Raji (cell line): ENCODE measurements around the gene LDHB.

Experiments
- POLR2A ChIP-seq: IDR thresholded peaks from 2 replicates; pipeline ENCODE4 v1.6.1; 2011; ENCODE audit warnings: low read depth, low read length, control low read depth; ENCODE audit not compliant: insufficient read depth

LDHB gene

DNA sequence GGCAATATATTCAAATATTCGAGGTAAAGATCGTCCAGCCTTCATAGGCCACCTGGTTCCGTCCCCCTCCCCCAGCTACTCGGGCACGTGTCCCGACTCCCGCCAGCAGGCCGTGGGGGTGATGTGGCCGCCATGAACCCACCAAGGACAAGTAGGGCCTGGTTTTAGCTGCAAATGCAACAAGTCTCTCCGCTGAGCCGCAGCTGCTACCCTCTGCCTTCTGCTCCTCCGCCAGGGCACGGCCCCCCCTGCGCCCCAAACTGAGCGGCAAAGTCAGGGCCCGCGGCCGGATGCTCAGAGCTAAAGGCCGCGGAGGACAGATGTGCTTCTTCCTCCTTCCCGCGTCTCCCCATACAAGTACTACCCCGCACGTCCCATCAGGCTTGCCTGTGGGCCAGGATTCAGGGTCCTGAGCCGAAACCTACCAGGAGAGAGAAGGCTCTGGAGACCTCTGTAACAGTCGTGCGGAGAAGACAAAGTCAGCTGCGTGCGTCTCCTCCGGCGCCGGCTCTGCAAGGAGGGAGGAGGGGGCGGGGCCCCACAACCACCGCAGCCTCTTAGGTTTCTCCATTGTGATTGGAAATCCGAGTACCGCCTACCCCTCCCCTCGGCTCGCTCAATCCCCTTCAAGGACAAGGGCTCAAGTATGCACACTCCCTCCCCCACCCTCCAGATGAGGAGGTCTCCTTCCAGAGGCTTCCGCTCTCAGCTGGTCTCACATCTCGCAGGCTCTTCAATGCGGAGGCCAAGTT, at the start of gene LDHB:
TSS of gene LDHB (minus strand) at position 517 of the 752 bp plus-strand sequence. CDS start 3,171 bp downstream, outside the sequence.
- TF ChIP-seq POLR2A = peak; percentile 97

DNA sequence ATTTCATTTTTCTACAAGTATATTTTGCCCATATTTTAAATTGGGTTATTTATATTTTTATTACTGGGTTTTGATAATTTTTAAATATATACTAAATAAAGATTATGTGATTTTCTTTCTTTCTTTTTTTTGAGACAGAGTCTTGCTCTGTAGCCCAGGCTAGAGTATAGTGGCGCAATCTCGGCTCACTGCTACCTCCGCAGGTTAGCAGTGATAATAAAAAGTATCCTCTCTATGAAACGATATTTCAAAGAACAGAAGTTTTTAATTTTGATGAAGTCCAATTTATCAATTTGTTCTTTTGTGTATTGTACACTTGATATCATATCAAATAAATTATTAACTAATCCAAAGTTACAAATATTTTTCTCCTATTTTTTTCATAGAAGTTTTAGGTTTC, 47.2 kb upstream of the LDHB start:
- TF ChIP-seq POLR2A = no peak

DNA sequence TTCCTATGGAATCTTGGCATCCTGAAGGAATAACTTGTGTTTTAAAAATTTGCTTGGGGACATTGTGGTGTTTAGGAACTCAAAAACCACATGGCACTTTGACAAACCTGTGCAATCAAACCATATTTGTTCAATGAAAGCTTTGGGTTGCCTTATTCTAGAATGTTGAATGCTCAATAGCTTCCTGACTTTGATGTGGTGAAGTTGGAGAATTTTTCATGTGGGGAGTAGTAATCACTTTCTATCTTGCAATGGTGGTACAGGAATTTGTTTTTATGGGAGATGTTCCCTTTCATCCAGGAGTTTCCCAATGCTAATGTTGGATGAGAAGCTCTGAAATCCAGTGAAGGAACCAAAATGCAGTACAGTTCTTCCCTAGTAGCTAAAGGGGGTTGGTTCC, 42.2 kb upstream of the LDHB start:
- TF ChIP-seq POLR2A = no peak

DNA sequence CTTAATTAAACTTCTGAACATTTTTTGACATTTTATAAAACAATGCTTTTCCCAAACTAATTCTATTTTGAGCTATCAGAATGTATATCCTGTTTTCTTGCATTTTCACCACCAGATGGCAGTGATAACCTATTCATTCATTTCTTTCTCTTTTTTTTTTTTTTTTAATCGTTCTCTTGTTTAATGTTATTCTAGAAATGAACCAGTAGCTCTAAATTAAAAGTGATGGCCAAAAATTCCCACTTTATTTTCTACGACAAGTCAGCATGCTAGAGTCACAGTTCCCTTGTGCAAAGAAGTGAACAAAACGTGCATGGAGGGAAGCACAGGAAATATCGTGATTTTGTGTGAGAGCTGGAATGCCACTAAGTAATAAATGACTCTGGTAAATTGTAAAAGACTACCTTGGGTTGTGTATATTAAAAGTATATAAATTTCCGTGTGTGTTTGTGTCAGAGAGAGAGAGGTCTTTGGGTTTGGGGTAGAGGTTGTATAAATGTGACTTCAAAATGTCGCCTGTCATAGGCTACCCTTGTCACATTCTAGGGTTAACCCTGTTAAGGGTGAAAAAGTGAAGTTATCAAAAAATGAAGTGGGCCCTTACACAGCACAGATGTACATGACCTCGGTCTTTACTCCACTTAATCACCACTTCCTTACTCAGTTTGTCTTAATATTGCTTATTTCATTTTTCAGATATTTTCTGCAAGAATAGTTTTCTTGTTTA, 40.4 kb upstream of the LDHB start:
- no peak for TF ChIP-seq POLR2A

DNA sequence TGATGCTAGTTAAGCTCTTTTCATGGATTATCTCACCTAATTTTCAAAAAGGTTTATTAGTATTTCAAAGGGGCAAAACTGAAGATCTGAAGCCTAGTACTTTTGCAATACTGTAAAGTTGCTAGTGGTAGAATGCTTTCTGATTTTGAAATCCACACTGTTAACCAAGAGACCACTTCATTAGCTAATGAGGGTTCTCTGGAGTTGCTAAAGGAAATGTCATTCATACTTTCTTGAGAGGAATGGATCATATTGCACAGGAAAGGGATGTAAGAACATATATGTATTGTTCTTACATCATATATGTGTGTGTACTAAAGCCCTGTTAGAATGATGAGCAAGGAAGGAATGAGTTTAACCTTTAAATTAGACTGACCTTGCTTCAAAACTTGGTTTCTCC, 39.0 kb upstream of the LDHB start:
- no peak for TF ChIP-seq POLR2A

DNA sequence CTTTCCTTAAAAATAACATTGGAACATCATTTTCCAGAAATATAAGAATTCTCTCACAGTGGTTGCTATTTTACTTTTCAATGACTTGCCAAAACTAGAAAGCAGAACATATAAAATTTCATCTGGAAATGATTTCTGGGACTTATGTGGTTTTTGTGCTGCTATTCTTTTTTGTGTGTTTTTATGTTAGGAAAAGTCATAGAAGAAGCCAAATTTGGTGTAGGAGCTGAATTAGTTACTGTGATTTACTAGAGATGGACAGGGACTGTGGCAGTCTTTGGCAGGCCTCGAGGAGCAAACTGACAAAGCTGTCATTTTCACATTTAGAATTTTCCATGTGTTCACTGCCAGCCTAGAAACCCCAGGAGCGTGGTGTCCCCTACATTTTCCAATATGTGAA, 38.3 kb upstream of the LDHB start:
- TF ChIP-seq POLR2A = no peak

DNA sequence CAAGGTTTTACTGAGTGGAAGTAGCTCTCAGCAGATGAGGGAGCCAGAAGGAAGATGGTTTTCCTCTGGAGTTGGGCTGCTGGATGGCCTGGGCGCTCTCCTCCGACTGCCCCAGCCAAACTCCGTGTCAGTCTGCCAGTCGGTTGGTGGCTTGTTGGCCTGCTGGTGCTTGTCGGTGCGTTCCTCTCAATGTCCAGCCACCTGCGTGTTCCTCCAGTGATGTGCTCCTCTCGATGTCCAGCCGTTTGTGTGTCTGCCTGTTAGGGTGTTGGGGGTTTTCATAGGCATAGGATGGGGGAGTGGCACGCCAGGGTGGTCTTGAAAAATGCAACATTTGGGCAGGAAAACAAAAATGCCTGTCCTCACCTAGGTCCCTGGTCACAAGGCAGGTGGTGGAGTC, 37.0 kb upstream of the LDHB start:
- TF ChIP-seq POLR2A = no peak

DNA sequence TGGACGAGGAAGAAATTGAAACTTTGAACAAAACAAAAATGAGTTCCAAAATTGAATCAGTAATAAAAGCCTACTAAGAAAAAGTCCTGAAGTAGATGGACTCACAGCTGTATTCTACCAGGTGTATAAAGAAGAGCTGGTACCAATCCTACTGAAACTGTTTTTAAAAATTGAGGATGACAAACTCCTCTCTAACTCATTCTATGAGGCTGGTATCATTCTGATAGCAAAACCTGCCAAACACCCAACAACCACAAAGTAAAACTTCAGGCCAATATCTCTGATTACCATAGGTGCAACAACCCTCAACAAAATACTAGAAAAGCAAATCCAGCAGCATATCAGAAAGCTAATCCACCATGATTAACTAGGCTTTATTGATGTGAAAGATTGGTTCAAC, 33.9 kb upstream of the LDHB start:
- no peak for TF ChIP-seq POLR2A

DNA sequence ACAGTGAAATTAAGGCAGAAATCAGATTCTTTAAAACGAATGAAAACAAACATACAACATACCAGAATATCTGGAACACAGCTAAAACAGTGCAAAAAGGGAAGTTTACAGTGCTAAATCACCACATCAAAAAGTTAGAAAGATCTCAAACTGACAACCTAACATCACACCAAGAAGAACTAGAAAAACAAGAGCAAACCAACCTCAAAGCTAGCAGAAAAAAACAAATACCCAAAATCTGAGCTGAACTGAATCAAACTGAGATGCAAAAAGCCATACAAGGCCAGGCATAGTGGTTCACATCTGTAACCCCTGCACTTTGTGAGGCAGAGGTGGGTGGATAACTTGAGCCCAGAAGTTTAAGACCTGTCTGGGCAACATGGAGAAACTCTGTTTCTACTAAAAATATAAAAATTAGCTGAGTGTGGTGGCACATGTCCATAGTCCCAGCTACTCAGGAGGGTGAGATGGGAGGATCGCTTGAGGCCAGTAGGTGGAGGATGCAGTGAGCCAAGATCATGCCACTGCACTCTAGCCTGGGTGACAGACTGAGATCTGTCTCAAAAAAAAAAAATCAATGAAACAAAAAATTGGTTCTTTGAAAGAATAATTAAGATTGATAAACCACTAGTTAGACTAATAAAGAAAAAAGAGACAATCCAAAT, 33.2 kb upstream of the LDHB start:
- no peak for TF ChIP-seq POLR2A

DNA sequence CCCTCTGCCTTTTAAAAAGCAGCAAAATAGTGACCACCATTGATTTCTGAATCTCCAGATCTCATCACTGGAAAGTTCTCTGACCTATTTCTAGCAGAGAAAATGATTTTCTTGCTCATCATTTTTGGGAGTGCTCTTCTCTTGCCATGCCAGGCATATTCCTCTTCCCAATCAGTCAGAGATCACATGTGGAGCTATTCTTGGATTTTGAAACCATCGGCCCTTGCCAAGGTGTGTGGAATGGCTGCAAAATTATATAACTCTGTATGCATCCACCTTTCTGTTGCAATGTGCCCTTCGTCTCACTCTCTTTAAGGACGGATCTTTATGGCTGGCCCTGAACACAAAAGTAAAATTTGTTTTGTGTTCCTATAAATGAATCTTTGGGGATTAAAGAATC, 25.5 kb upstream of the LDHB start:
- no peak for TF ChIP-seq POLR2A

DNA sequence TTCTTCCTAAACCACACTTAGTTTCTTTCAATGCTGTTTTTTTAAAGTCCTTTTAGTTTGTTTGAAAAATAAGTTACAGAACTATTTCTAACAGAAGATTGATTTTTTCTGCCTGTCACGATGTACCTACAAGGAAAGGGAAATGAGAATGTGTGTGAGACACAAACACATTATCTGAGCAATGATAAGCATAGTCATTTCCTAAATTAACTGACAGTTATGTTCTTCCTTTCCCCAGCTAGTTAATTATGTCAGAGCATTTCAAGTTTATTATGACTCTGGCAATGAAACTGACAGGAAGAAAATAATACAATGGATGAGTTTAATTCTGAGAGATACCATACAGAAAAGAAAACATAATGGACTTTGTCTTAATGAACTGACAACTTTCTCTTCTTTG, 21.3 kb upstream of the LDHB start:
- no peak for TF ChIP-seq POLR2A

DNA sequence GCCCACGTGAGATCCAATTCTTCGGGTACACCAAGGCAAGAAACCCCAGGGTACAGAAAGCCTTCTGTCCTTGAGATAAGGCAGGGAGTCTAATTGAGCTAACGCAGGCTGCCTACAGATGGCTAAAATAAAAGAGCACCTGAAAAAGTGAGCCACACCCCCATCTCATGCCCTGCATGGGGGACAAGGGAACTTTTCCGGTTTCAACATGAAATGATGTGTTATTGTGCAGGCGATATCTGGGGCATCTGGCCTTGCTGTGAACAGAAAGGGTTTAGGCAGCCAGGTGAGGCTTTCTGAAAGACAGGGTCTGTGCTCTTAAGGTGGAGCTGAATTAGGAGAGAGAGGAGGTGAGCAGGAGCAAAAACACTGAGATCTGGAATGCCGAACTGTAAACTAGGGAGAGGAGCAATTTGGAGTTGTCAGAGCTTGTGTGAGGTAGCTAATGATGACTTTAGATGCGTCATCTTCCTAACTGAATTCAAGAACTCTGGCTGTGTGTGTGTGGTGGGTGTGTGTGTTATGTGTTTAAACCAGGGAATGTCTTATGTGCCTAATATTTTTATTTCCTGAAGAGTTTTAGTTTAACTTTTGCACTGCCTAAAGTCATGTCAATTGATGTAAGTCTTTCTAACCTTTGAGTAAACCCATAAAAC, 20.1 kb upstream of the LDHB start:
- TF ChIP-seq POLR2A = no peak

DNA sequence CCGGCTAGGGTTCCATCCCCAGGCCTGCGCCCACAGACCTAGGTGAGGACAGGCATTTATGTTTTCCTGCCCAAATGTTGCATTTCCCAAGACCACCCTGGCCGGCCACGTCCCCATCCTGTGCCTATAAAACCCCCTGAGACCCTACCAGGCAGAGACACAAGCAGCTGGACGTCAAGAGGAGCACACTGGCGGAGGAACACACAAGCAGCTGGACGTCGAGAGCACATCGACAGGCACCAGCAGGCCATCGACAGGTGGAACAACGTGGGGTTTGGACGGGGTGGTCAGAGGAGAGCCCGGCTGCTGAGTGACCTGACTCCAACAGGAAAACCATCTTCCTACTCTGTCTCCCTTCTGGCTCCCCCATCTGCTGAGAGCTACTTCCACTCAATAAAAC, 19.6 kb upstream of the LDHB start:
- no peak for TF ChIP-seq POLR2A

DNA sequence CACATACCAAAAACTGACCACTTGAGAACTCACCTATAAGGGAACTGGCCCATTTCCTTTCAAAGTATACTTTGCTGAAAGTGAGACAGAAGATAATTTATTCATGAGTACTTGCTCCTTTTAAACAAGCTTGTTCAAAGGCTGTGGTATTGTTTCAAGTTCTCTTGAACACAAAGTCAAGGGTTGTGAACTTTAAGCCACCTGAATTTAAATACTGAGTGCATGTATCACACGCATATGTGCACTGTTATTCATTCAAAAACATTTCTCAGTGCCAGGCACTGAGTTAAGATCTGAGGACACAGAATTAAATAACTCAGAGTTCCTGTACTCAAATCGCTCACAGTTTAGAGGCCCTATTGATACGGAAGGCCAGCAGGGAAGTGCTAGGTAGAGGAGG, 19.1 kb upstream of the LDHB start:
- TF ChIP-seq POLR2A = no peak

DNA sequence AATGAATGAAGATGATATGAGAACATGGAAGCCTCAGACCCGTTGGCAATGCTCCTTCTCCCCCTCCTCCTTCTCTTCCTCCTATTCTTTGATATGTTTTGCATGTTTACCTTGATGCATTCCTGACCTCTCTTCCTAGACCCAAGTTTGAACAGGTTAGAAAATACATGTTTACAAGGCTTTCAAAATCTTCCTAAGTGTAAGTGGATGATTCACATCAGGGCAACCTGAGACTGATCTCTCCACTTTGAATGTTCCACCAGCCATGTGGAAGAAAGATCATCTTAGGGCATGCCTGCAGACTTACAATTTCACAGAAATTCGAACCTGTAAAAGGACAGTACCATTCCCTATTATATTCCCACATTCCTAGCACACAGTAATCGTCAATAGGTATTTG, 18.0 kb upstream of the LDHB start:
- no peak for TF ChIP-seq POLR2A

DNA sequence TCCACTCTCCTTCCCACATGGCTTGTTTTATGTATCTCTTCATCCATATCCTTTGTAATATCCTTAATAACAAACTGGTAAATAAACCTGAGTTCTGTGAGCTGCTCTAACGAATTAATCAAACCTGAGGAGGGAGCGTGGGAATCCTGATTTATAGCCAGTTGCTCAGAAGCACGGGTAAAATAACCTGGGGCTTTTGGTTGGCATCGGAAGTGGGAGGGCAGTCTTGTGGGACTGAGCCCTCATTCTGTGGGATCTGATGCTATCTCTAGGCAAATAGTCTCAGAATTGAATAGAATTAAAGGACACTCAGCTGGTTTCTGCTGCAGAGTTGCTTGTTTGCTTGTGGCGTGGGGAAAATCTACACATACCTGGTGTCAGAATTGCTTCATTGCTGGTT, 17.5 kb upstream of the LDHB start:
- no peak for TF ChIP-seq POLR2A

DNA sequence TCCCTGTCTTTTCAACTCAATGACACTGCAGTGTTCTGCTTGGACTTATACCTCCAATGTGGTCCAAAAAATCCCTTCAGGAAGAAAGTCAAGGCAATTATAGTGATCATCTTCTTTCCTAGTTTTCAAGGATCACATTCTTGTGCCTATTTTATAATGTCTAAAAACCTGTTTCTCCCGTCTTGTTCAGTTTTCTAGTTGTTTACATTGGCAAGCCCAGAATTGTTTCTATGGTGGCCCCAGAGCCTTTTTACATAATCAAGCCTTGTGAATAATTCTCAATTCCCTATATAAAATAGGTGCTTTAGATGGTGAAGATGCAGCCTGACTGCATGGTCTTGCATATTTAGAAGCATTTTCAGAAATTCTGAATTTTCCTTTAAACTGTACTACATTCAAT, 14.5 kb upstream of the LDHB start:
- no peak for TF ChIP-seq POLR2A
